GM18511 (cell line): ENCODE measurements around the gene BTBD2.

Experiments
- ATAC-seq: cut with Tn5 transposase; IDR thresholded peaks from one replicate; pipeline ENCODE4 v1.9.1; 2021; ENCODE audit warnings: mild to moderate bottlenecking, moderate library complexity; ENCODE audit not compliant: unreplicated experiment

The BTBD2 gene

DNA sequence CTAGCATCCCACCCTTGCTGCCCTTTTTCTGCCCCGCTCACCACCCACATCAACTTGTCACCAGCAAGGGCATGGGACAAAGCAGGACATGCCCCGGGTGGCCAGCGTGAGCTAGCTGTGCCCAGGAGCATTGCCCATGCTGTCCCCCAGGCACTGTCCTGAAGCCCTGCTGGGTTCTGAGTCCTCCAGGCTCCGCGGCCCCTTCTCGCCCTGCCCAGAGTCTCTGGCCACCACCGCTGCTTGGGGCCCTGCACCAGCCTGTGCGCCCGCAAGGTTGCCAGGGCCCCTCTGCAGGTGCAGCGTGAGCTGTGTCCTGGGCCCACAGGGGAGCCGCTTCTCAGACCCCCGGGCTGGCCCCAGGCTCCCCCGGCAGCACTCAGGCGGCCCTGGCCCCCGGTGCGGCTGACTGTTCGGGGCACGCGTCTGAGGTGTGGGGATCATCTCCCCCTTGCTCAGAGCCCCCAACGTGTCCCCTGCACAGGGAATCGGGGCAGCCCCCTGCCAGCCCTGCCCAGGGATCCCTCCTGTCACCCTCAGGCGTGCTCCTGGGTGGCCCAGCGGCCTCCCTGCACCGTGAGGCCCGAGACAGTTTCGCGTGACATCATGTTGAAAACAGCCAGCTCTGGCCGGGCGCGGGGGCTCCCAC lies 70.5 kb downstream of the BTBD2 start:
- no peak for ATAC-seq

GRCh38 chr19:1944088-1944915 lies 71.2 kb downstream of the BTBD2 start:
- no peak for ATAC-seq

DNA sequence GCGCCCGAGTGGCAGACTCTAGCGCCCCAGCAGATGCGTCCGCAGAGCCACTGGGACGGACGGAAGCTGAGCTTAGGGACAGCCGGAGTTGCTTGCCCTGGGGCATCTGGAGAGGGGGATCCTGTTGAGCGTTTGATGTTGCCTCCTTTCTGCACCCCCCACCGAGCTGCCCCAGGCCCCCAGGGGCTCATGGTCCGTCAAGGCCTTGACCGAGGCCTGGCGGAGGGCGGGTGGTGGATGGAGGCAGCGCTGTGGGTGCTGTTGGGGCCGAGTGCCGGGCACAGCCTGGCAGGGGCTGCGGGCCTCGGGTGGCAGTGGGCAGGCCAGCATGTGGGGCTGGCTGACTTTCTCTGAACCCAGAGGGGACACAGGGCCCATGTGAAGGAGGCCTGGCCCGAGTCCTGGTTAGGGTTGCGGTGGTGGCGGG lies 71.8 kb downstream of the BTBD2 start:
- ATAC-seq: no peak

GRCh38 chr19:1942934-1943555 lies 72.5 kb downstream of the BTBD2 start:
- ATAC-seq: no peak

GRCh38 chr19:1942078-1942933 lies 73.2 kb downstream of the BTBD2 start:
- ATAC-seq: peak; percentile 44

DNA sequence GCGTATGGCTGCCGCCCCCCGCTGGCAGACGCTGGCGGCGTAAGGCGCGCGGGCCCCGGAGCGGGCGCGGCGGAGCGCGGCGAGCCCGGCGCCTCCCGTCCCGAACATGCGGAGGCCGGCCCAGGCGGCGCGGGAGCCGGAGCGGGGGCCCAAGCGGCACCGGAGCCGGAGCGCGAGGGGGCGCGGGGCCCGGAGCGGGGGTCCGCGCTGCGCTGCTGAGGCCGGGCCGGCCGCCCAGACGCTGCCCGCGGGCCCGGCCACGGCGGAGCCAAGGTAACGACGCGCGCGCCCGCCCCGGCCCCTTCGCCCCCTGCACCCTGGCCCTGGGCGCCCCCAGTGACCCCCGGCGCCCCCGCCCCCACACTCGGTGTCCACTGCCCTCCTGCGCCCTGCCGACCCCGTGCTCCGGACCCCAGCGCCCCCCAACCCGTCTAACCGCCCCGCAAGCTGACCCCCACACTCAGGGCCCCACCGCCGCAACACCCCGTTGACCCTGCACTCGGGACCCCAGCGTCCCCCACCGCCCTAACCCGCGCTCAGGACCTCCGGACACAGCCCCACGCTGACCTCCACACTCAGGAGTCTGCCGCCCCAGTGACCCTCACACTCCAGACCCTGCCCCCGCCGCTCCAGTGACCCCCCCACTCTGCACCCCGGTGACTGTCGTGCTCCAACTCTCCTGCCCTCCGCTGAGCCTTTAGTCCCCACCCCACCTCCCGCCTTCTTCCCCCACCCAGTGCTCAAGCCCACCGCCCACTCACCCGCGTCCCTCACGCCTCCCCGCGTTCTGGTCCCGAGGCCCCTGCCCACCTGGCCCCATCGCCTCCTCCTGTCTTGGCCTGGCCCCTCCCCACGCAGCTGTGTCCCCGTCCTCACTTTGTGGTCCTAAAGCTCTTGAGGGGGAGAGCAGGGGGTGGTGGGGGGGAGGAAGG lies 74.1 kb downstream of the BTBD2 start, which contains the start of gene CSNK1G2:
TSS of gene CSNK1G2 (plus strand) at position 27 of the 932 bp plus-strand sequence. CDS start 28,601 bp downstream, outside the sequence.
- ATAC-seq: peak; percentile 59

DNA sequence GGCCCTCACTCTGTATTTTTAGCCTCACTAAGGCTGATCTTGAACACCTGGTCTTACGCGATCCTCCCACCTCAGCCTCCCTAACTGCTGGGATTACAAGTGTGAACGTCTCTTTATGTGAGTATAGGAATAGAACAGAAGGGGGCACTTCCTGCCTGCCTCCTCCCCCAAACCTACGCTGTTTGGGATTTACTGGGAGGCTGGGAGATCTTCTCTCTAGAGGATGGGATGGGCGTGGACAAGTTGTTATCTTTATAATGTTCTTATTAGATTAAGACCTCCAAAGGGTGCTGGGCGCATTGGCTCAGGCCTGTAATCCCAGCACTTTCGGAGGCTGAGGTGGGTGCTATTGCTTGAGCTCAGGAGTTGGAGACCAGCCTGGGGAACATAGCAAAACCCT lies 77.4 kb downstream of the BTBD2 start:
- ATAC-seq: no peak

DNA sequence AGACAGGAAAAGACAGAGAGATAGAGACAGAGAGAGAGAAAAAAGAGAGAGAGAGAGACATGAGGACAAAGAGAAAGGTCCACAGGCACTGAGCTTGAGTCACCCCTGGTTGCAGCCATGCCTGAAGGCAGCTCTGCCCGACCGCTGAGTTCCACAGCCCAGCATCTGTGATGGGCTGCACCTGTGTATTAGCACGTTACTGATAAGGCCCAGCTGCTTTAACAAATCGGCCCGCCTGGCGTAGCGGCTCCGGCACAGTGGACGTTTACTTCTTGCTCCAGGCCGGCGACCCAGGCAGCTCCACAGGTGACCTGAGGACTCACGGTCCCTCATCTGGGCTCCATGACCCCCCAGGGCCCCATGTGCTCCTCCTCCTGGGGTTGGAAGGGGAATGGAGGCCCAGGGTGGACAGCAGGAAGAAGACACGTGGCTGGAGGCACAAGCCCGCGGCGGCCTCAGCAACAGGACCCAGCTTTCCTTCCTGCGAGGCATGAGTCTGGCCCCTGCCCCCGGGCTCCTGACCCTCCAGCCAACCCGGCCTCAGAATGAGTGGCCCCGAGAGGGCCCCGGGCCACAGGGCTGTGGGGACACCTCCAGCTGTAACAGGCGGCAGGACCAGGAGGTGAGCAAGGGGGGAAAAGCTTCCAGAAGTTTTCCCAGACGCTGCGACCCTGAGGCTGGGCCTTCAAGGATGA lies 78.5 kb downstream of the BTBD2 start:
- ATAC-seq: no peak

DNA sequence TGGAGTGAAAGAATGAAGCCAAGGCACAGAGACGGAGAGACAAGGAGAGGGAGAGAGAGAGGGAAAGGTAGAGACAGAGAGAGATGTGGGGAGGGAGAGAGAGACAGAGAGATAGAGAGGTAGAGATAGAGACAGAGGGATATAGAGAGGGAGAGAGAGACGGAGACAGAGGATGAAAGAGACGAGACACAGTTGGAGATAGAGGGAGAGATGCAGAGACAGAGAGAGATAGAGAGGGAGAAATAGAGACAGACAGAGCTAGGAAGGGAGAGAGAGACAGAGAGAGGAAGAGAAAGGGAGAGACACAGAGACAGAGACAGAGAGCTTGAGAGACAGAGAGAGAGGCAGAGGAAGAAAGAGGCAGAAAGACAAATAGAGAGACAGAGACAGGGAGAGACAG lies 79.1 kb downstream of the BTBD2 start:
- no peak for ATAC-seq

- no peak for ATAC-seq
Observed at GRCh38 chr19:1935484-1936208, 79.9 kb downstream of the BTBD2 start.
